Activated B cell treated with CpG ODN at 0.5 μM for 24 hours (primary cell): ENCODE results near the gene DIAPH3. TPM values are rescaled to one million over a fixed set of nuclear protein-coding genes. Genes with fewer than 3 reads are reported as not detected.

Source experiments
- ATAC-seq: fragments of 200-7000 bp; cut with Tn5 transposase; one replicate; pipeline ENCODE4 v1.10.0; 2021; ENCODE audit warnings: low read depth, mild to moderate bottlenecking, moderate library complexity
- CTCF ChIA-PET: fragments of 350-600 bp; sonication (Branson Sonifier 250); formaldehyde crosslinking; loops from one replicate; lab custom pipeline; 2021; ENCODE audit warnings: antibody characterized with exemption; lab: Charles Lee
- POLR2A ChIA-PET: fragments of 350-600 bp; sonication (Branson Sonifier 250); formaldehyde crosslinking; loops from one replicate; lab custom pipeline; 2021; ENCODE audit warnings: antibody characterized with exemption; lab: Charles Lee
- DNase-seq: peaks from one replicate; pipeline ENCODE4 v3.0.0; 2022
- H3K27ac Mint-ChIP-seq: one replicate; pipeline ENCODE4 v1.8.0; 2020; ENCODE audit warnings: mixed read lengths
- H3K27me3 Mint-ChIP-seq: one replicate; pipeline ENCODE4 v1.8.0; 2021; ENCODE audit warnings: mixed read lengths
- H3K36me3 Mint-ChIP-seq: one replicate; pipeline ENCODE4 v1.8.0; 2021; ENCODE audit warnings: low read depth, mixed read lengths
- H3K4me1 Mint-ChIP-seq: one replicate; pipeline ENCODE4 v1.8.0; 2021; ENCODE audit warnings: mixed read lengths
- H3K4me3 Mint-ChIP-seq: one replicate; pipeline ENCODE4 v1.8.0; 2020; ENCODE audit warnings: mild to moderate bottlenecking, mixed read lengths
- H3K9me3 Mint-ChIP-seq: one replicate; pipeline ENCODE4 v1.8.0; 2020; ENCODE audit warnings: mixed read lengths
- intact Hi-C: fragments of 100-400 bp; cut with micrococcal nuclease; formaldehyde crosslinking; loops from one replicate; pipeline ENCODE4 v1.15.1; 2024
- total RNA-seq: library from RNA; stranded (reverse); gene quantifications from 2 replicates; pipeline ENCODE4 v1.2.3, GENCODE V29; 2022
- TF ChIP-seq, protein P1 (sequence below): fragments of 200-600 bp; IDR thresholded peaks from one replicate; pipeline ENCODE4 v1.8.0; 2022; ENCODE audit warnings: antibody characterized with exemption, mild to moderate bottlenecking

DIAPH3 gene
- total RNA-seq, 1 donor from 2014 or later: 0.38 TPM

DNA sequence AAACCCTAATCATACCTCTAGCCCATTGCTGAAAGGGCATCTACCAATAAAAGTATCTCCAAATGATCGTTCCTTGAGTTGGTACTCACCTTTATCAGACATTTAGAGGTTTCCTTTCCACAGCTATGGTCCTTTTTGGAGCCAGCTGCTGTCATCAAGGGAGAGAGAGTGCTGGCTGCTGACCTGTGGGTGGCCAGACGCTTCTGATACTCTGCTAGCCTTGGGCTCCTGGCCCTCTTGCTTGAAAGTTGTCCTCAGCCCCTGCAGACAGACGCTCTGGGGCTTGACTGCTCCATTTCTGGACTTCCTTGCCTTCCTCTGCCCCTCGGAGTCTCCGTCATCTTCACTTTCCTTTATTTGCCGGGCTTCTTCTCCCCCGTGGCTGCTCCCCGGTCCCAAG lies 499.1 kb downstream of the DIAPH3 start:
- ChIA-PET CTCF (no interaction called here), POLR2A (no interaction called here)
- no peak overlapping the region for H3K27ac Mint-ChIP-seq
- no peak for ATAC-seq
- no peaks in the 10 kb centered on the region for H3K36me3 Mint-ChIP-seq
- no peak for DNase-seq
- TF ChIP-seq, protein P1, sequence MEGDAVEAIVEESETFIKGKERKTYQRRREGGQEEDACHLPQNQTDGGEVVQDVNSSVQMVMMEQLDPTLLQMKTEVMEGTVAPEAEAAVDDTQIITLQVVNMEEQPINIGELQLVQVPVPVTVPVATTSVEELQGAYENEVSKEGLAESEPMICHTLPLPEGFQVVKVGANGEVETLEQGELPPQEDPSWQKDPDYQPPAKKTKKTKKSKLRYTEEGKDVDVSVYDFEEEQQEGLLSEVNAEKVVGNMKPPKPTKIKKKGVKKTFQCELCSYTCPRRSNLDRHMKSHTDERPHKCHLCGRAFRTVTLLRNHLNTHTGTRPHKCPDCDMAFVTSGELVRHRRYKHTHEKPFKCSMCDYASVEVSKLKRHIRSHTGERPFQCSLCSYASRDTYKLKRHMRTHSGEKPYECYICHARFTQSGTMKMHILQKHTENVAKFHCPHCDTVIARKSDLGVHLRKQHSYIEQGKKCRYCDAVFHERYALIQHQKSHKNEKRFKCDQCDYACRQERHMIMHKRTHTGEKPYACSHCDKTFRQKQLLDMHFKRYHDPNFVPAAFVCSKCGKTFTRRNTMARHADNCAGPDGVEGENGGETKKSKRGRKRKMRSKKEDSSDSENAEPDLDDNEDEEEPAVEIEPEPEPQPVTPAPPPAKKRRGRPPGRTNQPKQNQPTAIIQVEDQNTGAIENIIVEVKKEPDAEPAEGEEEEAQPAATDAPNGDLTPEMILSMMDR: no peak
- no peaks in the 10 kb centered on the region for H3K27me3 Mint-ChIP-seq
- intact Hi-C loops: no loop called here
- H3K9me3 Mint-ChIP-seq: no peaks in the 10 kb centered on the region
- no peak overlapping the region for H3K4me3 Mint-ChIP-seq
- H3K4me1 Mint-ChIP-seq: peaks cover 2% of the 10 kb centered on the region

GRCh38 chr13:59663707-59664106 lies 500.0 kb downstream of the DIAPH3 start:
- Mint-ChIP-seq H3K27ac (no peak overlapping the region), H3K9me3 (no peaks in the 10 kb centered on the region), H3K4me3 (no peak overlapping the region), H3K4me1 (peaks cover 2% of the 10 kb centered on the region), H3K27me3 (no peaks in the 10 kb centered on the region), H3K36me3 (no peaks in the 10 kb centered on the region)
- intact Hi-C loops: no loop called here
- DNase-seq (no peak), ATAC-seq (no peak)
- ChIA-PET POLR2A (no interaction called here), CTCF (no interaction called here)
- TF ChIP-seq, protein P1: no peak

- no peaks in the 10 kb centered on the region for H3K4me1 Mint-ChIP-seq
- DNase-seq: no peak
- CTCF ChIA-PET: no interaction called here
- TF ChIP-seq, protein P1: no peak
- H3K4me3 Mint-ChIP-seq: no peak overlapping the region
- H3K9me3 Mint-ChIP-seq: no peaks in the 10 kb centered on the region
- POLR2A ChIA-PET: no interaction called here
- H3K27ac Mint-ChIP-seq: no peak overlapping the region
- H3K36me3 Mint-ChIP-seq: no peaks in the 10 kb centered on the region
- no peaks in the 10 kb centered on the region for H3K27me3 Mint-ChIP-seq
- no peak for ATAC-seq
- intact Hi-C loops: no loop called here
Observed at GRCh38 chr13:59660582-59660981, 503.1 kb downstream of the DIAPH3 start.

DNA sequence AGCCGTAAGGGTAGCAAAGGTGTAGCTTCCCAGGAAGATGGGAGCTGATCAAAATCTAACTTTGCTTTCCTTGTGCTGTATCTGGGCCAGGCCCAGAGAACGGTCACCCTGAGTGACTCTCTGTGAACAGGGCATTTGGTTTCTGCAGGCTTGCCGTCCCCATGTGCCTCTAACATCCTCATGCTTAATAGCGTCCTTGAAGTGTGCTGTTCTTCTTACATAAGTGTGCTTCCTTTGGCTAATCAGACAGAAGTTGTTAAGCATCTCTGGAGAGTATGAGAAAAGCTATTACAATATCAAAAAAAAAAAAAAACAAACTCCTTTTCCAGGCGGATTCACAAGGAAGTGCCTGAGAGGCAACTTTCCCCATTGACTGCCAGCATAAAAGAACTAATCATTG lies 503.7 kb downstream of the DIAPH3 start:
- H3K4me3 Mint-ChIP-seq: no peak overlapping the region
- DNase-seq (no peak), ATAC-seq (no peak)
- no peaks in the 10 kb centered on the region for H3K27me3 Mint-ChIP-seq
- H3K36me3 Mint-ChIP-seq: no peaks in the 10 kb centered on the region
- H3K27ac Mint-ChIP-seq: no peak overlapping the region
- no peaks in the 10 kb centered on the region for H3K4me1 Mint-ChIP-seq
- CTCF ChIA-PET: no interaction called here
- no peaks in the 10 kb centered on the region for H3K9me3 Mint-ChIP-seq
- TF ChIP-seq, protein P1: no peak
- POLR2A ChIA-PET: no interaction called here
- intact Hi-C loops: no loop called here

- Mint-ChIP-seq H3K4me3 (no peak overlapping the region), H3K4me1 (no peaks in the 10 kb centered on the region), H3K27ac (no peak overlapping the region), H3K9me3 (no peaks in the 10 kb centered on the region), H3K27me3 (no peaks in the 10 kb centered on the region), H3K36me3 (no peaks in the 10 kb centered on the region)
- ChIA-PET POLR2A (no interaction called here), CTCF (no interaction called here)
- DNase-seq: no peak
- TF ChIP-seq, protein P1: no peak
- intact Hi-C loops: no loop called here
- ATAC-seq: no peak
Observed at GRCh38 chr13:59658738-59659330, 504.9 kb downstream of the DIAPH3 start.
